CD4-positive, alpha-beta T cell treated with Interleukin-2 at 100 ng/mL for 4 hours (primary cell): ENCODE data around the gene GABBR1.
A peak's percentile ranks its signal among the peaks of the same experiment; 100 is the strongest.

Experiments
- DNase-seq: peaks from one replicate; pipeline ENCODE4 v3.0.0-alpha.2; 2020; ENCODE audit warnings: low spot score

The GABBR1 gene

GRCh38 chr6:29653452-29654038 lies 20.6 kb upstream of the GABBR1 start:
- DNase-seq: peak; percentile 77

DNA sequence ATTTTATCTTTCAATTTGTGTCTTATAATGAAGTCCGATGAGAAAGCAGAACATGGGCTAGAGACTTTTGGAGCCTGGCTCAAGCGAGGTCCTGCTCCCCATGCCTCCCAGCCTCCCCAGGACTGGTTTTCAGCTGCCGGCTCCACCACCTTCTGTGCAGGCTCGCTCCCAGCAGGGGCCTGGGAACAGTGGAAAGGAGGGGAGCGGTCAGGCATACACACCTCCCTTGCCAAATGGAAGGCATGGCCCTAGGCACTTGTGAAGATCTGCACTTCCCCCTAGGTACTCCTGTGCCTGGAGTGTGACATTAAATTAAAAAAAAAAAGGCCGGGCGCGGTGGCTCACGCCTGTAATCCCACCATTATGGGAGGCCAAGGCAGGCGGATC lies 19.2 kb upstream of the GABBR1 start:
- no peak for DNase-seq

GRCh38 chr6:29651413-29652197 lies 18.6 kb upstream of the GABBR1 start:
- DNase-seq: peak; percentile 60

GRCh38 chr6:29649701-29650673 lies 17.0 kb upstream of the GABBR1 start:
- peak; percentile 99 for DNase-seq

- DNase-seq: no peak
Measured at GRCh38 chr6:29647927-29648642, 15.1 kb upstream of the GABBR1 start.

DNA sequence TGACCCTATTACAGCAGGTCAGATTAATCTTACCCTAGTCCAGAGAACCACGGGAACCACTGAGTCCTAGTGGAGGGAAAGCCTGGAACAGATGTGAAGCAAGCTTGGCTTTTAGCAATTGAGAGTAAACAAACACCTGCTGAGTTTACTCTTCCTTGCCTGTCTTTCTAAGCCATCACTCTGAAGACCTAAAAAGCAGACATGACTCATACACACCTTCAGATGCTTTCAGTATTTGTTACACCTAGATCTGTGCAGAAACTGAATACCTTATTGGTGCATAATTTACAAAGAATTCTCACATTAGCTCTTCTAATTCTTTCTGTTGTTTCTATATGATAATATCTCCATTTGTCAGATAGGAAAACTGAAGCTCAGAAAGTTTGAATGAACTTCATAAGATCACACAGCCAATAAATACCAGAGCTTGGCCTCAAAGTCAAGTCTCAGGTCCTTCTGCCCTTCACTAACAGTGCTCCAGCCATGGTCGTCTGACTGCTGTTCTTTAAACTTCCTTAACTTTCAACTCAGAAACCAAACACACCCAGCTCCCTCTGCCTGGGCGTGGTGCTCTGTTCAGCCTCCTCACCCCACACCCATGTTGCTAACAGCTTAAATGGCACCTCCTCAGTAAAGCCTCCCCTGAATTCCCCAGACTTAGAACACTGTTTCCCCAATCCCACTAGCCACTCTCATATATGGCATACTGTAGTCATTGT lies 8.6 kb upstream of the GABBR1 start:
- DNase-seq: peak; percentile 57

- DNase-seq: no peak
Measured at GRCh38 chr6:29637247-29637646, 4.3 kb upstream of the GABBR1 start.

DNA sequence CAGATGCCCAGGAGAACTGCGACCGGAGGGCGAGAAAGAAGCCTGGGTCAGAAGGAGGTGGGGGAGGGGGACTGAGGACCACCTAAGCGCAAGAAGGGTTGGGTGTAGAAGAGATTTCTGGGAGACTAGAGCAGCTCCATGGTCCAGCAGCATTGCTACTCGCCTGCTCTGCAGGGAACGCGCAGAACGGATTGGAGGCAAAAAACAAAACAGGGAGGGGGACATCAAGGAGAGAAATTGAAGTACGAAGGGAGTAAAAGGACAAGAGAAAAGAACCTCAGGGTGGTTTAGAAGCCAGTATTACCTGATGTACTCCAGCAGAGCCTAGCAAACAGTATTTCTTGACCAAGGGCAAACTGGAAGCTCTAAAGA lies 537 bp upstream of the GABBR1 start:
- no peak for DNase-seq

DNA sequence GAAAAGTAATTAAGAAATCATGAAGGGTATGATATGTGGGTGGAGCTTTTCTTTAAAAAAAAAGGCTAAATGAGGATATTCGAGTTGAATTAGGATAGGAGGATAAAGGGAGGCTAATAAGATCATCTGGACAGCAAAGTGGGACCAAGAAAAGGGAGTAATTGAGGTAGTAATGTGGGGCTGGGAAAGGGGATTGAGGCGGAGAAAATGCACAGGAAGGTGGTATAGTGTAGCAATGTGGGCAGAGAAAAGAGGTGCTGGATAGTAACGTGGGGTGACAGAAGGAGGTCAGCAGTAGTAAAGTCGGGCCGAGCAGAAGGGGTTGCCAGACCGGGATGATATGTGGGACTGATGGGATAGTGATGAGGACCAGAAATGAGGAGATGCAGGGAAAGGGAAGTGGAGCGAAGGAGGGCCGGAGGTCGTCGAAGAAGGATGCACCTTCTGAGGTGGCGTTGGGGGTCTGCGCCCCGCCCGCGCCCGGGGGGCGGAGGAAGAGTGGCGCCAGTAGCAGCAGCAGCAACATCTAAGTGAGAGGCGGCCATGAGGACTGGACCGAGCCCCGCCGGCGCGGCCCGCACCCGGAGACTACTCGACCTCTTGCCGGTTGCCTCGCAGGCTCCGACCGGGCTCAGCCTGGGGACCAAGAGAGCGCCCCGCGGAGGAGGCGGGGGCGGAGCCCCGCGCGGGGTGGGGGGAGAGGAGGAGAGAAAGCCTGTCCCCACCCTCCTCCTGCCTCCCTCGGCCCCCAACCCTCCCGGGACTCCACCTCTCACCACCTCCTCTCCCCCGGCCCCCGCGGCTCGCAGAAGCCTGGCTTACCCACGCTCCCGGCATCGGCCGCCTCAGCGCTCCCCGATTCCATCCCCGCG lies 887 bp downstream of the GABBR1 start:
- DNase-seq: peak; percentile 60

DNA sequence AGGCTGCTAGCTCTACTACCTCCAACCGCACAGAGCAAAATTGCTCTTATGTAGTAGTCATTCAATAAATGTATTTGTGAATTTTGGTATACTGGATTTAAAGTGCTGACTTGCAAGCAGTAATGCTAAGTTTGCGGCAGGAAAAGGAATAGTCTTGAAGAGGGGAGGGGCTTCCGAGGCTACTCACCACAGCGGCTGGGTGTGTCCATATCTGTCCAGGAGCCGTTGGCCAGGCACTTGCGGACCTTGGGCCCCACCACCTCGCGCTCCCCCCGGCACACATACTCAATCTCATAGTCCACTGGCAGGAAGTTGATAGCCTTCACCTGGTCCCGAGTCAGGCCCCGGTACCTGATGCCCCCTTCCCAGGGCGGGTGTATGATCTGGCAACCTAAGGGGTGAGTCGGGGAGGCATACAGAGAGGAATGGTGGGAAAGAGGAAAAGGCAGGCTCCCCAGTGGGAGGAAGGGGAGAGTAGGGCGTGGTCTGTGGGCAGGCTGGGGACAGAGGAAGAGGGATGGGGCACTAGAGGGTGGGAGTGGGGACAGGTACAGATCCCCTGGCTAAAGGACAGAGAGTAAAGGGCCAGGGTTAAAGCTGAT lies 1.7 kb downstream of the GABBR1 start:
- no peak for DNase-seq

- no peak for DNase-seq
Measured at GRCh38 chr6:29630315-29630714, 2.7 kb downstream of the GABBR1 start.

DNA sequence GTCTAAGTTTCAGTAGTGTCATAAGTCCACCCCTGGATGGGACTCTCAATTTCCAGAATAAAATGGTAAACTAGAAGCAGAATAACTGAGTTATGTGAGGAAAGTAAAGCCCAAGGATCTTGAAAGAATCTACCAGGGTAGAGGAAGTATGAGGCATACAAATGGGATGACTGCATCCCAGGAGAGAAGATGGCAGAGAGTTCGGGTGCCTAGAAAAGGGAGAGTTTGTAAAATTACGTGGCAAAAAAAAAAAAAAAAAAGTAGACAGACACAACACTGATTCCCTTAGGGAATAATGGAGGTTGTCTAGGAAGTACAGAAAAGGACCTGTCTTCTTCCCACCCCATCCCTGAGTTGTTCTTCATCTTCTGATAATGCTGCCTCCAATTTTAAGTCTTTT lies 3.4 kb downstream of the GABBR1 start:
- DNase-seq: no peak

GRCh38 chr6:29628419-29629281 lies 4.3 kb downstream of the GABBR1 start:
- DNase-seq: peak; percentile 38

DNA sequence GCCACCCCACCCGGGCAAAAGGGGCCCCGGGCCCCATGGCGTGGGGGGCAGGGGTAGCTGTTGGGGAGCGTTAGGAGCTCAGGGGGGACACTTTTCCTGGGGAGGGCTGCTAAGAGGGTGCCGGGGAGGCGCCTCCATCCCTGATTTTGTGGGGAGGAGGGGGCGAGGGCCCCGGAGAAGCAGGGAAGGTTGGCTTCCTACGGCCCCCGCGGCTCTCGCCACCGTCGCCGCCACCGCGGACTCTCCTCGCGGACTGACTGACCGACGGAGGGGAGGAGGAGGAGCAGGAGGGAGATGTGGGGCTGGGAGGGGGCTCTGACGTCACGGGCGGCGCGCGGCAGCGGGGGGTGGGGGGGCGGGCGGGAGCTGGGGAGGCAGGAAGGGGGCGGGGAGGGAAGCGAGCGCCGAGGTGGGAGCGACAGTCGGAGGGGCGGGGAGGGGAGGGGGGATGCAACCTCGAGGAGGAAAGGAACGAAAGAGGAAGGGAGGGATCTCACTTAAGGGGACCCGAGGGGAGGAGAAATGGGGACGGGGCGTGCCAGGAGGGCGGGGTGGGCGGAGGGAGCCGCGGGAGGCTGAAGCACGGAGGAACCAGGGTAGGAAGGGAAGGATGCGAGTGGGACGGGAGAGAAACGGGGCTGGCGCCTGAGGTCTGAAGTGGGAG lies 5.1 kb downstream of the GABBR1 start:
- DNase-seq: peak; percentile 45

DNA sequence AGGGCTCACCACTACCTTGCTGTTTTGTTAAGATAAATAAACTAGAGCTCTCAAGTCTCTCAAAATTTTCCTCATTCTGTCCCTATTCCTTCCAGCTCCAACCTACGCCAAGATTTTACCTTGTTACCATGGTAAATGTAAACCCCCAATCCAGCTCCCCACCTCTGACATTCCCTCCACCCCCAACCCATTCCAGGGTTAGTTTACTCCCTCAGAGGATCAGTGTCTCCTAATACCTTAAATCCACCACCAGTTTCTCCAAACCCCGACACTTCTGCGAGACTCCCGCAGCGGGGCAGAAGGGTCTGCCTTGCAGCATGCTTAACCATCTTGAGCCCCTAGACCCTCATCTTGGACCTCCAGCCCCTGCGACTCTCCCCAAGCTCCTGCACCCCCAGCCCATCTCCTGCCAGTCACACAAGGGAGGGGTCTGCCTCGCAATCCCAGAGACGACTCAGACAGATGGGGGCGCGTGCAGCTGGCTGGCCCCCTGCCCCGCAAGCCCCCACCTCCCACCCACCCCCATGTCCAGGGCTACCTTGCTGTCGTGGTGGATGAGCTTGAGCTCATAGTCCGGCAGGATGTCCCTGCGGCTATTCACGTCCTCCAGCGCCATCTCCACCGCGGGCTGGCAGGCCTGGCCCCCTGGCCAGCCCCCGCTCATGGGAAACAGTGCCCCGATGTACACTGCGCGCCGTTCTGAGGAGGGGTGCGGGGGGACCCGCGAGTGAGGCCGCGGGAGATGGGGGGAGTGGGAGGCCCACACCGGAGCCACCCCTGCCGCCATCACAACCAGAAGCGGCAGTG lies 5.8 kb downstream of the GABBR1 start:
- no peak for DNase-seq

- no peak for DNase-seq
Measured at GRCh38 chr6:29625337-29625930, 7.5 kb downstream of the GABBR1 start.

GRCh38 chr6:29624520-29624961 lies 8.4 kb downstream of the GABBR1 start:
- DNase-seq: no peak
